ENCODE measurements around the gene MAST2. TPM values are rescaled to one million over a fixed set of nuclear protein-coding genes. Genes with fewer than 3 reads are reported as not detected.

The MAST2 gene
- total and polyA plus RNA-seq, 2 of the 13 experiments (the other 11 are each of a cell fraction or from before 2014, with no cell fraction given), result 15.3 to 23.0 TPM

DNA sequence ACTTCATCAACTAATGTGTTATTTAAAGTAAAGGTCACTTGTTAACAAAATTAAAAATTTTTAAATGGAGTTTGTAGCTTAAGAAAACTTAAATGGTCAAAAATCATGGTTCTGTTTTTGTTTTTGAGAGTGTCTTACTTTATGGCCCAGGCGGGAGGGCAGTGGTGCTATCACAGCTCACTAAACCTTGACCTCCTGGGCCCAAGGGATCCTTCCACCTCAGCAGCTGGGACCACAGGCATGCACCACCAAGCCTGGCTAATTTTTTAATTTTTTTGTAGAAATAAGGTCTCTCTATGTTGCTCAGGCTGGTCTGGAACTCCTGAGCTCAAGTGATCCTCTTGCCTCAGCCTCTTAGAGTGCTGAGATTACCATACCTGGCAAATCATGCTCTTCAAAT is 111.4 kb downstream of the MAST2 start (continued):
- TF ChIP-seq, protein P1, sequence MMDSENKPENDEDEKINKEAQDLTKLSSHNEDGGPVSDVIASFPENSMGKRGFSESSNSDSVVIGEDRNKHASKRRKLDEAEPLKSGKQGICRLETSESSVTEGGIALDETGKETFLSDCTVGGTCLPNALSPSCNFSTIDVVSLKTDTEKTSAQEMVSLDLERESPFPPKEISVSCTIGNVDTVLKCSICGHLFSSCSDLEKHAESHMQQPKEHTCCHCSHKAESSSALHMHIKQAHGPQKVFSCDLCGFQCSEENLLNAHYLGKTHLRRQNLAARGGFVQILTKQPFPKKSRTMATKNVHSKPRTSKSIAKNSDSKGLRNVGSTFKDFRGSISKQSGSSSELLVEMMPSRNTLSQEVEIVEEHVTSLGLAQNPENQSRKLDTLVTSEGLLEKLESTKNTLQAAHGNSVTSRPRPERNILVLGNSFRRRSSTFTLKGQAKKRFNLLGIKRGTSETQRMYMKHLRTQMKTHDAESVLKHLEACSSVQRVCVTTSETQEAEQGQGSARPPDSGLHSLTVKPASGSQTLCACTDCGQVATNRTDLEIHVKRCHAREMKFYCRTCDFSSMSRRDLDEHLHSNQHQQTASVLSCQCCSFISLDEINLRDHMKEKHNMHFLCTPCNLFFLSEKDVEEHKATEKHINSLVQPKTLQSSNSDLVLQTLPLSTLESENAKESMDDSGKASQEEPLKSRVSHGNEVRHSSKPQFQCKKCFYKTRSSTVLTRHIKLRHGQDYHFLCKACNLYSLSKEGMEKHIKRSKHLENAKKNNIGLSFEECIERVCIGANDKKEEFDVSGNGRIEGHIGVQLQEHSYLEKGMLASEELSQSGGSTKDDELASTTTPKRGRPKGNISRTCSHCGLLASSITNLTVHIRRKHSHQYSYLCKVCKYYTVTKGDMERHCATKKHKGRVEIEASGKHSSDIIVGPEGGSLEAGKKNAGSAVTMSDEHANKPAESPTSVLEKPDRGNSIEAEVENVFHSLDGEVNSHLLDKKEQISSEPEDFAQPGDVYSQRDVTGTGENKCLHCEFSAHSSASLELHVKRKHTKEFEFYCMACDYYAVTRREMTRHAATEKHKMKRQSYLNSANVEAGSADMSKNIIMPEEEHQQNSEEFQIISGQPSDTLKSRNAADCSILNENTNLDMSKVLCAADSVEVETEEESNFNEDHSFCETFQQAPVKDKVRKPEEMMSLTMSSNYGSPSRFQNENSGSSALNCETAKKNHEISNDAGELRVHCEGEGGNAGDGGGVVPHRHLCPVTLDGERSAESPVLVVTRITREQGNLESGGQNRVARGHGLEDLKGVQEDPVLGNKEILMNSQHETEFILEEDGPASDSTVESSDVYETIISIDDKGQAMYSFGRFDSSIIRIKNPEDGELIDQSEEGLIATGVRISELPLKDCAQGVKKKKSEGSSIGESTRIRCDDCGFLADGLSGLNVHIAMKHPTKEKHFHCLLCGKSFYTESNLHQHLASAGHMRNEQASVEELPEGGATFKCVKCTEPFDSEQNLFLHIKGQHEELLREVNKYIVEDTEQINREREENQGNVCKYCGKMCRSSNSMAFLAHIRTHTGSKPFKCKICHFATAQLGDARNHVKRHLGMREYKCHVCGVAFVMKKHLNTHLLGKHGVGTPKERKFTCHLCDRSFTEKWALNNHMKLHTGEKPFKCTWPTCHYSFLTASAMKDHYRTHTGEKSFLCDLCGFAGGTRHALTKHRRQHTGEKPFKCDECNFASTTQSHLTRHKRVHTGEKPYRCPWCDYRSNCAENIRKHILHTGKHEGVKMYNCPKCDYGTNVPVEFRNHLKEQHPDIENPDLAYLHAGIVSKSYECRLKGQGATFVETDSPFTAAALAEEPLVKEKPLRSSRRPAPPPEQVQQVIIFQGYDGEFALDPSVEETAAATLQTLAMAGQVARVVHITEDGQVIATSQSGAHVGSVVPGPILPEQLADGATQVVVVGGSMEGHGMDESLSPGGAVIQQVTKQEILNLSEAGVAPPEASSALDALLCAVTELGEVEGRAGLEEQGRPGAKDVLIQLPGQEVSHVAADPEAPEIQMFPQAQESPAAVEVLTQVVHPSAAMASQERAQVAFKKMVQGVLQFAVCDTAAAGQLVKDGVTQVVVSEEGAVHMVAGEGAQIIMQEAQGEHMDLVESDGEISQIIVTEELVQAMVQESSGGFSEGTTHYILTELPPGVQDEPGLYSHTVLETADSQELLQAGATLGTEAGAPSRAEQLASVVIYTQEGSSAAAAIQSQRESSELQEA (CRISPR knock-in tag; IDR thresholded peaks at IDR 0.05; ENCODE audit: not compliant biosample characterization), result no peak
- TF ChIP-seq STAG1 (CRISPR knock-in tag; IDR thresholded peaks at IDR 0.05), result no peak
- TF ChIP-seq MEIS2 (CRISPR knock-in tag; IDR thresholded peaks at IDR 0.05), result no peak
- TF ChIP-seq AGO1 (IDR thresholded peaks at IDR 0.05; ENCODE audit: low read depth, low read length, poor library complexity, severe bottlenecking), result no peak
- TF ChIP-seq ZBTB7B (CRISPR knock-in tag; IDR thresholded peaks at IDR 0.05), result no peak

DNA sequence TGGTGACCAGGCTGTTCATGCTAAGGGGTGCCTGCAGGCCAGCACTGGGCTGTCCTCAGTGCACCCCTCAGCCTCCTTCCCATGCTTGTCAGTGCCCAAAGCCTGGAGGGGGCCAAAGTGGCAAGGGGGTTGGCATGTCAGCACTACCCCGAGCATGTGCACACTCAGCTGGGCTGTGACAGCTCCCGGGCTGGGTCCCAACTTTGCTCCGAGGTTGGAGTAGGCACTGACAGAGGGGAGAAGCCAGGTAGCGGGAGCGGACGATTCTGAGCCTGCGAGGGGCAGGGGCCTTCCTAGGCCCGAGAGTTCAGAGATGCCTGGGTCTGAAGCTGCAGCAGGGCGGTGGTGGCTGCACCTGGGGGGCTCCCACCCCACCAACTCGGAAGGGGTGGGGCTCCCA is 119.0 kb downstream of the MAST2 start:
- H3K9ac ChIP-seq (ENCODE audit: insufficient read depth, low read depth, low read length), result no peak overlapping the region
- FAIRE-seq (no peak), DNase-seq (ENCODE audit: low spot score) (no peak), ATAC-seq (no peak; the same call in 2 of the 3 replicates)
- H4K20me1 ChIP-seq (ENCODE audit: insufficient read depth, low read length), result no peaks in the 10 kb centered on the region
- no peaks in the 10 kb centered on the region for H3K9me3 ChIP-seq (ENCODE audit: low read length)
- H3K4me2 ChIP-seq (ENCODE audit: low read depth, low read length), result no peak overlapping the region
- 98% methylated on average over 8 of the region's 10 CpGs for WGBS (ENCODE audit: low lambda C conversion rate)
- no peak overlapping the region for H3K4me3 ChIP-seq (replicated peaks in 1 of 3; ENCODE audit: insufficient read depth in 1 of 3, low read depth in 2 of 3, low read length in 3 of 3)
- CTCF ChIA-PET (ENCODE audit: low intra/inter-chr PET ratio, low total read pairs), result no interaction called here
- H2AFZ ChIP-seq (ENCODE audit: low read length), result no peak overlapping the region
- no peaks in the 10 kb centered on the region for H3K79me2 ChIP-seq (ENCODE audit: insufficient read depth, low read length)
- H3K27me3 ChIP-seq (ENCODE audit: control insufficient read depth in 1 of 2, insufficient read depth in 2 of 2, low read length in 2 of 2), result no peaks in the 10 kb centered on the region
- no peaks in the 10 kb centered on the region for H3K4me1 ChIP-seq (ENCODE audit: insufficient read depth, low read length)
- in situ Hi-C loops (cut with HindIII; ENCODE audit: extremely low pct_ligation_motif_present, low pct_unique_long_range_greater_than_20kb) (no loop called here), intact Hi-C loops (cut with micrococcal nuclease; ENCODE audit: unreplicated experiment) (no loop called here)
- H3K27ac ChIP-seq (ENCODE audit: extremely low read length, insufficient read depth, low read length), result no peak overlapping the region
- H3K36me3 ChIP-seq (replicated peaks in 1 of 2; ENCODE audit: control insufficient read depth in 1 of 2, insufficient read depth in 2 of 2, low read length in 2 of 2), result peaks cover 2 to 3% of the 10 kb centered on the region in 2 experiments; a peak in 1 of 5 replicates
- TF ChIP-seq AGO2 (optimal IDR thresholded peaks at IDR 0.05; ENCODE audit: low read depth, low read length) (peak; percentile 39), KLF16 (CRISPR knock-in tag; IDR thresholded peaks at IDR 0.05) (no peak)
- no TSS peak for BruUV-seq (replicated peaks)
- POLR2A ChIA-PET, result no interaction called here

Data from HepG2 (cell line).